Panc1 (cell line): ENCODE results near the gene SHF. TPM values are rescaled to one million over a fixed set of nuclear protein-coding genes. Genes with fewer than 3 reads are reported as not detected.

Experiments used
- ATAC-seq: fragments of 200-7000 bp; cut with Tn5 transposase; 2 replicates; pipeline ENCODE4 v1.9.1; 2020; ENCODE audit warnings: mild to moderate bottlenecking, moderate library complexity
- BruUV-seq: library from RNA; stranded (reverse); fragments of 400-500 nt; replicated peaks from 2 replicates; lab custom pipeline; 2021; lab: Mats Ljungman, UMichigan
- CTCF ChIA-PET: fragments of 300-600 bp; sonication (Branson Sonifier 250); formaldehyde crosslinking; loops from one replicate; lab custom pipeline; 2022; ENCODE audit warnings: antibody characterized with exemption; lab: Charles Lee
- POLR2A ChIA-PET: fragments of 300-600 bp; sonication (Branson Sonifier 250); formaldehyde crosslinking; loops from one replicate; lab custom pipeline; 2022; ENCODE audit warnings: antibody characterized with exemption; lab: Charles Lee
- DNase-seq: peaks from one replicate; pipeline ENCODE4 v3.0.0-alpha.2; 2010; ENCODE audit warnings: low read depth, low spot score
- H3K27ac ChIP-seq: 2 replicates; pipeline ENCODE4 v1.5.1; 2011; ENCODE audit warnings: mild to moderate bottlenecking, low read length, inconsistent platforms
- H3K27me3 ChIP-seq: fragments of 200-500 bp; sonication (Bioruptor generic); 2 replicates; pipeline ENCODE4 v1.6.0; 2014; ENCODE audit warnings: low read length, inconsistent platforms; ENCODE audit not compliant: control insufficient read depth, insufficient read depth
- H3K36me3 ChIP-seq: fragments of 200-500 bp; sonication (Bioruptor generic); 2 replicates; pipeline ENCODE4 v1.5.1; 2014; ENCODE audit warnings: inconsistent platforms, mild to moderate bottlenecking, low read length, moderate library complexity; ENCODE audit not compliant: control insufficient read depth, insufficient read depth
- H3K4me1 ChIP-seq: 2 replicates; pipeline ENCODE4 v1.5.1; 2011; ENCODE audit warnings: inconsistent platforms, mild to moderate bottlenecking, low read length, moderate library complexity; ENCODE audit not compliant: control insufficient read depth, insufficient read depth
- H3K4me3 ChIP-seq, 2 experiments: 2 replicates each; pipeline ENCODE4 v1.5.1; 2011 to 2012; ENCODE audit warnings: low read depth in 2 of 2, low read length in 2 of 2, mild to moderate bottlenecking in 2 of 2, inconsistent platforms in 1 of 2, moderate library complexity in 1 of 2
- H3K9me3 ChIP-seq: fragments of 200-500 bp; sonication (Bioruptor generic); 2 replicates; pipeline ENCODE4 v1.5.1; 2014; ENCODE audit warnings: low read depth, mild to moderate bottlenecking, inconsistent platforms, low read length, moderate library complexity; ENCODE audit not compliant: control insufficient read depth, insufficient read depth
- POLR2AphosphoS5 ChIP-seq: IDR thresholded peaks from 2 replicates; pipeline ENCODE4 v1.6.1; 2012; ENCODE audit warnings: mild to moderate bottlenecking, low read depth, low read length, moderate library complexity
- in situ Hi-C: cut with HindIII; loops from 2 replicates; pipeline ENCODE4 v1.10.0; 2016; ENCODE audit warnings: low sequenced_read_pairs, low pct_unique_long_range_greater_than_20kb
- intact Hi-C: fragments of 100-400 bp; cut with micrococcal nuclease; formaldehyde crosslinking; loops from one replicate; pipeline ENCODE4 v1.10.0; 2022; ENCODE audit not compliant: unreplicated experiment
- total RNA-seq: library from RNA; stranded (reverse); gene quantifications from one replicate; pipeline ENCODE4 v1.2.1, GENCODE V29; 2021; ENCODE audit not compliant: unreplicated experiment
- TF ChIP-seq, protein P1 (sequence below): fragments of 450-650 bp; IDR thresholded peaks from 2 replicates; pipeline ENCODE4 v1.5.1; 2017; ENCODE audit warnings: mild to moderate bottlenecking
- TF ChIP-seq, protein P2 (sequence below), 2 experiments: IDR thresholded peaks; 2 replicates each; pipeline ENCODE4 v1.6.1; 2011 to 2012; ENCODE audit warnings: low read depth in 2 of 2, control low read depth in 1 of 2, low read length in 1 of 2, mild to moderate bottlenecking in 1 of 2, moderate library complexity in 1 of 2; ENCODE audit not compliant: insufficient read depth in 1 of 2

SHF gene
- total RNA-seq, 1 experiment from 2014 or later, result 3.0 TPM

DNA sequence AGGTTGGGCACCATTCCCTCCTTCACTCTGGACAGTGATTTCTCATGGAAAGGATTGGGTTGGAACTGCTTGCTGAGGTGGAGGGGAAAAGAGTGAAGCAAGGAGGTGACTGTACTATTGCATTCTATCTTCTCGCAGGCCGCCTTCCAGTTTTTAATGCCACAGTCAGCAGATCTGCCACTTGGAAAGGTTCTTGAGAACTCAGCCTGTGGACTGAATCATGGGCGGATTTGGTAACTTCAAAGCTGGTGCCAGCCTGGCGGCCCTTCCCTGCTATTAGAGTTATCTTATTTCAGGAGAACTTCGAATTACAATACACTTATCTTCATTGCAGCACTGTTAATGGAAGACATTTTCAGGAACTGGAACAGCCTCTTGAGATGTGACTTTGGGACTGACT, 41.2 kb upstream of the SHF start:
- ATAC-seq (no peak), DNase-seq (no peak)
- no TSS peak for BruUV-seq
- TF ChIP-seq, protein P1, sequence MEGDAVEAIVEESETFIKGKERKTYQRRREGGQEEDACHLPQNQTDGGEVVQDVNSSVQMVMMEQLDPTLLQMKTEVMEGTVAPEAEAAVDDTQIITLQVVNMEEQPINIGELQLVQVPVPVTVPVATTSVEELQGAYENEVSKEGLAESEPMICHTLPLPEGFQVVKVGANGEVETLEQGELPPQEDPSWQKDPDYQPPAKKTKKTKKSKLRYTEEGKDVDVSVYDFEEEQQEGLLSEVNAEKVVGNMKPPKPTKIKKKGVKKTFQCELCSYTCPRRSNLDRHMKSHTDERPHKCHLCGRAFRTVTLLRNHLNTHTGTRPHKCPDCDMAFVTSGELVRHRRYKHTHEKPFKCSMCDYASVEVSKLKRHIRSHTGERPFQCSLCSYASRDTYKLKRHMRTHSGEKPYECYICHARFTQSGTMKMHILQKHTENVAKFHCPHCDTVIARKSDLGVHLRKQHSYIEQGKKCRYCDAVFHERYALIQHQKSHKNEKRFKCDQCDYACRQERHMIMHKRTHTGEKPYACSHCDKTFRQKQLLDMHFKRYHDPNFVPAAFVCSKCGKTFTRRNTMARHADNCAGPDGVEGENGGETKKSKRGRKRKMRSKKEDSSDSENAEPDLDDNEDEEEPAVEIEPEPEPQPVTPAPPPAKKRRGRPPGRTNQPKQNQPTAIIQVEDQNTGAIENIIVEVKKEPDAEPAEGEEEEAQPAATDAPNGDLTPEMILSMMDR, result no peak
- no peak for TF ChIP-seq POLR2AphosphoS5
- TF ChIP-seq, protein P2, sequence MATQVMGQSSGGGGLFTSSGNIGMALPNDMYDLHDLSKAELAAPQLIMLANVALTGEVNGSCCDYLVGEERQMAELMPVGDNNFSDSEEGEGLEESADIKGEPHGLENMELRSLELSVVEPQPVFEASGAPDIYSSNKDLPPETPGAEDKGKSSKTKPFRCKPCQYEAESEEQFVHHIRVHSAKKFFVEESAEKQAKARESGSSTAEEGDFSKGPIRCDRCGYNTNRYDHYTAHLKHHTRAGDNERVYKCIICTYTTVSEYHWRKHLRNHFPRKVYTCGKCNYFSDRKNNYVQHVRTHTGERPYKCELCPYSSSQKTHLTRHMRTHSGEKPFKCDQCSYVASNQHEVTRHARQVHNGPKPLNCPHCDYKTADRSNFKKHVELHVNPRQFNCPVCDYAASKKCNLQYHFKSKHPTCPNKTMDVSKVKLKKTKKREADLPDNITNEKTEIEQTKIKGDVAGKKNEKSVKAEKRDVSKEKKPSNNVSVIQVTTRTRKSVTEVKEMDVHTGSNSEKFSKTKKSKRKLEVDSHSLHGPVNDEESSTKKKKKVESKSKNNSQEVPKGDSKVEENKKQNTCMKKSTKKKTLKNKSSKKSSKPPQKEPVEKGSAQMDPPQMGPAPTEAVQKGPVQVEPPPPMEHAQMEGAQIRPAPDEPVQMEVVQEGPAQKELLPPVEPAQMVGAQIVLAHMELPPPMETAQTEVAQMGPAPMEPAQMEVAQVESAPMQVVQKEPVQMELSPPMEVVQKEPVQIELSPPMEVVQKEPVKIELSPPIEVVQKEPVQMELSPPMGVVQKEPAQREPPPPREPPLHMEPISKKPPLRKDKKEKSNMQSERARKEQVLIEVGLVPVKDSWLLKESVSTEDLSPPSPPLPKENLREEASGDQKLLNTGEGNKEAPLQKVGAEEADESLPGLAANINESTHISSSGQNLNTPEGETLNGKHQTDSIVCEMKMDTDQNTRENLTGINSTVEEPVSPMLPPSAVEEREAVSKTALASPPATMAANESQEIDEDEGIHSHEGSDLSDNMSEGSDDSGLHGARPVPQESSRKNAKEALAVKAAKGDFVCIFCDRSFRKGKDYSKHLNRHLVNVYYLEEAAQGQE (IDR thresholded peaks at IDR 0.05; ENCODE audit: insufficient read depth in 1 of 2, low read depth in 2 of 2, low read length in 1 of 2), result no peak
- intact Hi-C loops, result no loop called here
- Histone ChIP-seq H3K4me3 (no peak overlapping the region), H3K4me1 (no peaks in the 10 kb centered on the region), H3K27me3 (no peaks in the 10 kb centered on the region), H3K27ac (no peak overlapping the region), H3K9me3 (no peaks in the 10 kb centered on the region), H3K36me3 (no peaks in the 10 kb centered on the region)
- ChIA-PET POLR2A (no interaction called here), CTCF (no interaction called here)
- in situ Hi-C loops, result no loop called here

DNA sequence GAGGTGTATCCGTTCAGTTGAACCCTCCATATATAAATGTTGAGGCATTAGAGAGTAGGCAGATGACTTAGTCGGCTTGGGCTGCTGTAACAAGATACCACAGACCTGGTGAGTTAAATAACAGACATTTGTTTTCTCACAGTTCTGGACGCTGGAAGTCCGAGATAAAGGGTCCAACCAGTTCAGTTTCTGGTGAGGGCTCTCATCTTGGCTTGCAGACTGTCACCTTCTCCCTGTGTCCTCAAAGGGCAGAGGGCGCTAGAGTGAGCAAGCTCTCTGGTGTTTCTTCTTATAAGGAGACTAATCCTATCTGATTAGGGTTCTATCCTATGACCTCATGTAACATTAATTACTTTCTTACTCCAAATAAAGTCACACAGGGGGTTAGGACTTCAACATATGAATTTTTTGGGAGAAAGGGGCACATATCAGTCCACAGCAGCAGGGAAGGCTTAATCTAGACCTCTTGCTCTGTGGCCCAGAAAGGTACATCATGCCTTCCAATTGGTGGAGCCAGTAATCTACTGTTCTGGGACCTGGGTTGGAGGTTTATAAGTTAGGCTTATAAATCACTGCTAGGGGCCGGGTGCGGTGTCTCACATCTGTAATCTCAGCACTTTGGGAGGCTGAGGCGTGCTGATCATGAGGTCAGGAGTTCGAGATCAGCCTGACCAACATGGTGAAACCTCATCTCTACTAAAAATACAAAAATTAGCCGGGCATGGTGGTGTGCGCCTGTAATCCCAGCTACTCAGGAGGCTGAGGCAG, 37.9 kb upstream of the SHF start:
- ATAC-seq, result no peak
- in situ Hi-C loops, result no loop called here
- no TSS peak for BruUV-seq

More for the DNA sequence above, 37.9 kb upstream of the SHF start:
- Histone ChIP-seq H3K27ac (no peak overlapping the region), H3K9me3 (no peaks in the 10 kb centered on the region), H3K27me3 (no peaks in the 10 kb centered on the region), H3K4me3 (no peak overlapping the region), H3K36me3 (no peaks in the 10 kb centered on the region), H3K4me1 (no peaks in the 10 kb centered on the region)
- intact Hi-C loops, result no loop called here
- TF ChIP-seq, protein P2 (IDR thresholded peaks at IDR 0.05; ENCODE audit: insufficient read depth in 1 of 2, low read depth in 2 of 2, low read length in 1 of 2), result no peak
- no peak for TF ChIP-seq POLR2AphosphoS5
- TF ChIP-seq, protein P1, result peak; percentile 30
- no peak for DNase-seq
- ChIA-PET POLR2A (no interaction called here), CTCF (no interaction called here)
